HK-2 (cell line): ENCODE data around the gene CROCC.

Experiments used
- DNase-seq: peaks from one replicate; pipeline ENCODE4 v3.0.0-alpha.2; 2018; ENCODE audit not compliant: unreplicated experiment

CROCC gene

DNA sequence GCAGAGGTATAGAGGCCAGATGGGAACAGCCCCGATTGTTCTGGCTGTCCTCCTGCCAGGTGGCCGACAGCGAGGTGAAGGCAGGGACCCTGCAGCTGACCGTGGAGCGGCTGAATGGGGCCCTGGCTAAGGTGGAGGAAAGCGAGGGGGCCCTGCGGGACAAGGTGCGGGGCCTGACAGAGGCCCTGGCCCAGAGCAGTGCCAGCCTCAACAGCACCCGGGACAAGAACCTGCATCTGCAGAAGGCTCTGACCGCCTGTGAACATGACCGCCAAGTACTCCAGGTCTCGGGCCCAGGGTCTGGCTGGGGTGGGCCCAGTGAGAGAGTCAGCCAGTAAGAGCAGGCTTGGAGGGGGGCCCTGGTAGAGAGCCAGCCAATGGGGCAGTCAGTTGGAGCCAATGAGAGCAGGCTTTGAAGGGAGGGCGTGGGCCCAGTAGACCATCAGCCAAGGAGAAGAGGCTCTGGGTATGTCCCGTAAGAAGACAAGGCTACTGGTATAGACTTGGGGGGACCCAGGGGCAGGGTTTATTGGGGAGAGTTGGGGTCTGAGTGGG lies 47.4 kb downstream of the CROCC start:
- DNase-seq: no peak

DNA sequence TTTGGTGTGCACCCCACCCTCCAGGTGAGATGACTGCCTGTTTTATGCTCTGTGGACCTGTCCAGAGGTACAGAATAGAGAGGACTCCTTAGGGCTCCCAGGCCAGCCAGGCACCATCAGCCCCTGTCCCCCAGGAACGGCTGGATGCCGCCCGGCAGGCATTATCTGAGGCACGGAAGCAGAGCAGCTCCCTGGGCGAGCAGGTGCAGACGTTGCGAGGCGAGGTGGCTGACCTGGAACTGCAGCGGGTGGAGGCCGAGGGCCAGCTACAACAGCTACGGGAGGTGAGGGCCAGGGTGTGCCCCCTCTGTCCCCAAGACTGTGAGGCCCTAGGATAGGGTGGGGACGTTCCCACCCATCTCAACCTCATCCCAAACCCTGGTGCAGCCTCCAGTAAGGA lies 47.9 kb downstream of the CROCC start:
- DNase-seq: no peak

DNA sequence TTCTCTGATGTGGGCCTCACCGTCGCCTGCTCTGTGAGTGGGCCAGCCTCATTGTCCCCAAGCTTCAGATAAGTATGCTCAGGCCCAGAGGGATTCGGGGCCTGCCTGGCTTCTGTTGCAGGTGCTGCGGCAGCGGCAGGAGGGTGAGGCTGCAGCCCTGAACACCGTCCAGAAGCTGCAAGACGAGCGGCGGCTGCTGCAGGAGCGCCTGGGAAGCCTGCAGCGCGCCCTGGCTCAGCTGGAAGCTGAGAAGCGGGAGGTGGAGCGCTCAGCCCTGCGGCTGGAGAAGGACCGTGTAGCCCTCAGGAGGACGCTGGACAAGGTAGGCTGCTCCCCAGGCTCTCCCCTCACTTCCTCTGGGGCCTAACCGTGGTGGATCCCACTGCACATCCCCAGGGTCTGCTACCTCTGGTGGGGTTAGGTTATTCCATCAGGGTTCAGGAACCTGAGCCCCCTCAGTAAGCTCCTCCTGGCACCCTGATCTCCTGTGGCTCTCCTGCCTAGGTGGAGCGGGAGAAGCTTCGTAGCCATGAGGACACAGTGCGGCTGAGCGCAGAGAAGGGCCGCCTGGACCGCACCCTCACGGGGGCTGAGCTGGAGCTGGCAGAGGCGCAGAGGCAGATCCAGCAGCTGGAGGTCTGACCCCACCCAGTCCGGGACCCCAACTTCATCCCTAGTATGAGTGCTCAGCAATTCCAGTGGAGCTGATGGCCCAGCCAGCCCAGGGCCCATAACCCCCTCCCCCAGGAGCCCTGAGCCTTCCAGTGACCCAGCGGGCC lies 48.6 kb downstream of the CROCC start:
- DNase-seq: no peak

DNA sequence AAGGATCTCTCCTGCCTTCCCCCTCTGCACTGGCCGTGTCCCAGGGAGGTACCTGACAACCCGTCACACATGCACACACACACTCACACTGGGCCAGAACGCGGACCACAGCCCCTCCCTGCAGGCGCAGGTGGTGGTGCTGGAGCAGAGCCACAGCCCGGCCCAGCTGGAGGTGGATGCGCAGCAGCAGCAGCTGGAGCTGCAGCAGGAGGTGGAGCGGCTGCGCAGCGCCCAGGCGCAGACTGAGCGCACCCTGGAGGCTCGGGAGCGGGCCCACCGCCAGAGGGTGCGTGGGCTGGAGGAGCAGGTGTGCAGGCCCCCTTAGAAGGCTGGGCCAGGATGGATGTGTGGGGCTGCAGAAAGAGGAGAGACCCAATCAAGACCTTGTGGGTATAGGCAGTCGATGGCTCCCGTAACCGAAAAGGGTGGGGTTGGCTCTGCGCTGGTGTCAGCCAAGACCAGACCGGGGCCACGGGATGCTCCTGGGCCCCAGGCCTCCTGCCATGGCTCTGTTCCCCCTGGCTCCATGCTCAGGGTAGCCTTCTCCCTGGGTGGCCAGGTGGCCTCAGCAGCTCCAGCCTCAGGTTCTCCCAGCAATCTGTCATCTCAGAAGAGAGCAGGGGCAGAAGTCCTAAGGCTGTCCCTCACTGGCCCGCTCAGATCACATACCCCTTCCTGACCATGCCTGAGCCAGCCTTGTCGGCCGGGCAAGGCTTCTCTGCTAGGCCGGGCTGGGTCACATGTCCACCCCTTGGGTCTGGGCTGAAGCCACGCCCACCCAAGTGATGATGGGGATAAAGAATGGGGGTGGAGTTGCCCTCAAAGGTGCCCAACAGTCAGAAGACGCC lies 49.8 kb downstream of the CROCC start:
- peak; percentile 71 for DNase-seq

DNA sequence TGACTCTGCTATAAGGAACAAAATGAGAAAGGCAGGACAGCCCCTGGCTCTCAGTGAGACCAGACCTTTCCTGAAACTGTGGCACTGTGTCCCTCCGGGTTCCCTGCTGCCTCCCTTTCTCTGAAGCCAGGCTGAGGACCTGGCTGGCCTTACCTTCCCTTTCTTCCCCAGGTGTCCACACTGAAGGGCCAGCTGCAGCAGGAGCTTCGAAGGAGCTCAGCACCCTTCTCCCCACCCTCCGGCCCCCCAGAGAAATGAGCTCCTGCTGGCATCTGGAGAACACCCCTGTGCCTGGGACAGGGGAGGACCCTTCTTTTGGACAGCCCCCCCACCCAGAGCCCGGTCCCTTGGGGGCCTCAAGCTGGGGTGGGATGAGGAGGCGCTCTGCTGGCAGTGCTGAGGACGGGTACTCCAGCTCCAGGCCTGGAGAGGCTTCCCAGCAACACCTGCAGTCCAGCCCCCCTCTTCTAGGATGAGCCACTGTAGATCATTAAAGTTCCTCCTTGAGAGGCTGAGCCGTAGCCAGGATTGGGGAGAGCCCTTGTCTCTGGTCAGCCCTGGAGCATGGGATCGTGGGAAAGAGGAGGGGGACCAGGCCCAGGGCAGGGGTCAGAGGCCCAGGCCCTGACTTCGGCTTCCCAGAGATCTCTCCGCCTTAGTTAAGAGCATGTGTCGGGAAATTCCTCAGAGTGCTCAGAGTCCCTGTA lies 50.6 kb downstream of the CROCC start:
- no peak for DNase-seq

DNA sequence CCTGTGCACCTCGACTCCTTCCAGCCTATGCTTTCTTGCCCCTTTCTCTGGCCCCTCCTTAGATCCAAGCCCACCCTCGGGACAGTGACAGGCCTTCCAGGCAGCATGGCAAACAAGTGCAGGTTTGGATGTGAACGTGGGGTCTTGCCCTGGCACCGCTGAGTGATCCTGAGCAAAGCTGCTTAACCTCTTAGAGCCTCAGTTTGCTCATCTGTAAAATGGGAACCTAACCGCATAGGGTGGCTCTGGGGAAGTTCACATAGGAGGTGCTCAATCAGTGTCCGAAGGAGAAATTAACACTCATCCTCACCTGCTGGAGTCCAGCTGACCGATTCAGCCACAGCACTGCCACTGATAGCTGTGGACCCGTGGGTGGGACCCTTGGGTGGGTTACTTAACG lies 51.5 kb downstream of the CROCC start:
- DNase-seq: no peak

DNA sequence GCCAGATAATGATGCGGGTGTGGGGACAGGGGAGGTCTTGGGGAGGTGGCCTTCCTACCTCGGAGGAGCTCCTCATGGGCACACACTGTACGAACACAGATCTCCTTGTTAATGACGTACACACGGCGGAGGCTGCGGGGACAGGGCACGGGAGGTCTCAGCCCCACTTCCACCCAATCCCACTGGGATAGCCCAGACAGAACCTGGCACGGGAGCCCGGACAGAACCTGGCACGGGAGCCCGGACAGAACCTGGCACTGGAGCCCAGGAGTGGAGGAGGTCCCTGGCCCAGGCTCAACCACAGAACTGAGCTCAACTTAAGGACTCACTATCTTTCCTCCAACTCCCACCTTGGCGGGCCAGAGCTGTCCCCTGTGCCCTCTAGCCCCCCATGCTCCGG lies 53.5 kb downstream of the CROCC start:
- DNase-seq: no peak

DNA sequence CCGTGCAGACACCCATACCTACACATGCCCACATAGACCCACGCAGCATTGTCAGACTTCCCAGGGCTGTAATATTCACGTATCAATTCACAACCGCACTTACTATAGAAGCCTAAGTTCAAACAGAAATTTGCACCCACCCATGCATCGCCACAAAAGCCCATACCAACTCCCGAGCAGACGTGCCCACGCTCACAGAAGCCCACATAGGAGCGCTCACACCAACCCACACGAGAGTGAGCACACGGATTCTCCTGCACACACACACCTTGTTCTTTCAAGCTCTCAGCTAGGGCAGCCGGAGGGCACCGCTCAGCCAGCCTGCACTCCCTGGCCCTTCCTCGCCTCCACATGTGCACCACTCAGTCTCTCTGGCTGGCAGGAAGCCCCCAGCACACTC lies 54.1 kb downstream of the CROCC start:
- DNase-seq: no peak

DNA sequence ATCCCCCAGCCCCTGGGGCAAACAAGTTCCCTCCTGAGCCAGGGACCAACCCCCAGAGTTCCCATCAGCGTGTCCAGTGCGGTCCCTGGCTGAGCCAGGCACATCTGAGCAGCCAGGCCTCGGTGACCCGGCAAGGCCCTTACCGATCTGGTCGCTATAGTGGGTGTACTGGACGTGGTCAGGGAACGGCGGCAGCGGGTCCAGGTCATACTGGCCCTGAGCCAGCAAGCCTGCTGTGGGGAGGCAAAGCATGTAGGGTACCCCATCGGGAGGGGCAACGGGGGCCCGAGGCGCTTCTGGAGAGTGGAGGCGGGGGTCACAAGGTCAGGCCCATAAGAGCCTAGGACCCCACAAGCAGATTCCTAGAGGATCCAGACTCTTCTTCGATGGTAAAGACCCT lies 55.2 kb downstream of the CROCC start:
- no peak for DNase-seq

DNA sequence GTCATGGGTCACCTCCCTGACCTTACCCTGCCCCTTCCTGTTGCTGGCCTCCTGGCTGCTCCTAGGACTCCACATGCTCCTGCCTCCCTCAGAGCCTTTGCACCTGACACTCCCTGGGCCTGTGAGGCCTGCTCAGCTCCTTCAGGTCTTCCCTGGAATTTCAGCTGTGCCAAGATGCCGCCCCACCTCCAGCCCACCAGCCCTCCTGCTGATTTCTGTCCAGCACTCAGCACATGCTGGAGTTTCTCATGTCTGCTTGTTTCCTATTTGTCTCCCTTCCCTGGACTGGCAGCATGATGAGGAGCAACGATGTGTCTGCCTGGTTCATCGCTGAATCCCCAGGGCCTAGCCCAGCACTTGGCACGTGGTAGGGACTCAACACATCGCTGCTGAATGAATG lies 55.6 kb downstream of the CROCC start:
- no peak for DNase-seq

DNA sequence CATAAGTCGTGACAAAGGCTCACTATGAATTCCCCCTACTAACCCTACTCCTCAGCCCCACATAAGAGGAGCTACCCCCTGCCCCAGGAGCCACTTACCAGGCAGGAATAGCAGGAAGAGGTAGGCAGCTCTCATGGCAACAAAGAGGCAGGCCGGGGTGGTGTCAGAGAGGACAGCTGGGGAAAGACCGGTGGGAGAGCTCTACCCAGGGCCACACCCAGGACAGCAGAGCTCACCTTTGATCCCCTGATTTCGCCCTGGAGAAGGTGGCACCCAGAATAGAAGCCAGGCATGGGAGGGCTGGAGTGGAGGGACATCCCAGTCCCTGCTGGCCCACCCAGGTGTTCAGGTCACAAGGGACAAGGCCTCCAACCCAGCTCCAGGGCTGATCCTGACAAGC lies 56.4 kb downstream of the CROCC start:
- DNase-seq: no peak

DNA sequence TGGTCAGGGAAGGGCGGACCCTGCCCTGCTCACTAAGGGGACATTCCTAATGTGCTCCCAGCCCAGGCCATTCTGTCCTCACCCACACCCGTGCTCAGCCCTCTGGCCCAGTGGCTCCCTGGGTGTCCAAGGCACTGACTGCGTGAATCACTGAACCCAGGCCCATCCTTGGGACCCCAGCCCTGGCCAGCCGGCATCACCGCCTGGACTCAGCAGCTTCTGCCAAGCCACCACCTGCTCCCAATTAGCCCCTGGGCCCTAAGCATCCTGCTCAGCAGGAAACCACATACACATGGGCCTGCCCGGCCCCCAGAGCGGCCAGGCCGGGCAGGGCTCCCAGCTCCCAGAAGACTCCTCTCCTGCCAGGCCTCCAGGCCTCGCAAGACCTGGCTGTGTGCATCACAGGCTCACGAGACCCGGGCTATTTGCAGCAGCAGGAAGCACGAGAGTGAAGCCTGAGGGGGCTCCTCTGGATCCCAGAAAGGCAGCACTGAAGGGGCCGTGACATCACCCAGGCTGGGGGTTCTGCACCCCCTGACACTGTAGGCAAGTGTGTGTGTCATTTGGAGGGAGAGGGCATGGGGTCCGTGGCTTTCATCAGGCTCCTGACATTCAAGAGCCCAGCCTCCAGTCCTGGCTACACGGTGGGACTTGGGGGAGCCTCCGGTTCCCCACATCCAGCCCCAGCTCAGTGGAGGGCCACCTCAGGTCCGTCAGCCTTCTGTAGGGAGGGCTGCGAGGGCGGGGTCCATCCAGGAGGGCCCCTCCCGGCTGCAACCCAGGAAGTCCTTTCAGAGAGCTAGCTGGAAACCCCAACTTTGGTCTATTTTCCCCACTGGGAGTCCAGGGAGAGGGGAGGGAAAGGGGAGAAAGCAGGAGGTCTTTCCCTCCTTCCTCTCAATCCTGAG lies 57.1 kb downstream of the CROCC start:
- no peak for DNase-seq

DNA sequence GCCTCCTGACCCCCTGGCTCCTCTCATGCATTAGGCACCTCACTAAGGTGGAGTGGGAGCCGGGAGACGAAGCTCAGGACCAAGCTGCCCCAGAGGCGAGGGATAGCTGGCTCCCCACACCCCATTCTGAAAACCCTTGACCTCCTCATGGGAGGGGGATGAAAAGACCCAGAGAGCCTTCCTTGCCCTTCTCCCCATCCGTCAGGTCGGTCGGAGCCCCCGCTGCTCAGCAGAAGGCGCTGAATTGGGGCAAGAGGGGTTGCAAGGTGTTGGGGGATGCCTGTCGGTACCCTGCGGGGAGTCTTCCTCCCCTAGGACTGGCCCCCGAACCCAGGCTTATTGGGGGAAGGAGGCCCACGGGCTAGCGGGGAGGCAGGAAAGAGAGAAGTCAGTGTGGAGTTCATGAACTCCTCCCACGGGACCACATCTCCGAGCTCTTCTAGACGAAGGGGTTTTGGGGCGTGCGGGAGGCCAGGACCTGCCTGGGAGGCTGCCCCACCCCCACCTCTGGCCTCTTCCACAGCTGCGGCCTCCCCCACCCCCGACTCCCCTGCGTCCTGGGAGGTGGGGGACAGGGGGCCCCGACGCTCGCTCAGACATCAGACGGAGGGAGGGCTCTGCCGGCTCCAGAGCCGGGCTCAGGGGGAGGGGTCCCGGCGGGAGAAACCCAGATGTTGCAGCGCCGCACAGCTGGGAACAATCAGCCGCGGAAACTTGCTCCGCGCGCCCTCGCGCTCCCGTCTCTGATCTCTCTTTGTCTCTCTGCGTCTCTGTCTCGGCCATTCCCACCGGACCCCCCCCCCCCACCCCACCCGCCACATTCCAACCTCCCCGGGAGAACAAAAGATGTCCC lies 58.0 kb downstream of the CROCC start:
- peak; percentile 31 for DNase-seq

DNA sequence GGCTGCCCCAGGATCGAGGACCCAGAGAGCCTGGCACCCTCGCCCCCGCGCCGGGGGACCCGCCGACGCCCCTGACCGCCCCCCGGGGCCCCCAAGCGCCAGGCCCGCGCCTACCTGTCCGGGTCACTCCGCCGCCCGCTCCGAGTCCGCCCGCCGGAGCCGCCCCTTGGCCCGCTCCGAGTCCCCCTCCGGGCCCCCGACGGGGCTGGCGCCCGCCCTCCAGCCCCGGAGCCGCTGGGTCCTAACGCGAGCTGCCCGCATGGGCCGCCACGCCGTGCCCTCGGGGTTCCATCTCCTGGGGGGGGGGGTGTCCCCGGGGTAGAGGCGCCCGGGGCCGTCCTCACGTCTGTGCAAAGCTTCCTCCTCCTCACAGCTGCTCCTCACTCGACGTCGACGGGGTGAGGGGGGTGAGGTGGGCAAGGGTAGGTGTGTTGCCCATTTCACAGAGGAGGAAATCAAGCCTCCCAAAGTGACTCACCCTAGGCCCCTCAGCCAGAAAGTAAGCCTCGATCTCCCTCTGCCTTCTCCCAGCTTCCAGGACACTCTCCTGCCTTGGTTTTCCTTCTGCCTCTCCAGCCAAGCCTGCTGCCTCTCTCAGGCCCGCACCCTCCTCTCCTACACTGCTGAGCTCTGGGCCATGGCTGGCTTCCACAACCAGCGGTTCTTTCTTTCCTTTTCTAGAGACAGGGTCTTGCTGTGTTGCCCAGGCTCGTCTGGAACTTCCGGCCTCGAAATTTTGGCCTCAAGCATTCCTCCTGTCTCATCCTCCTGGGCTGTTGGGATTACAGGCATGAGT lies 58.9 kb downstream of the CROCC start, which contains the start of gene MFAP2:
TSS of gene MFAP2 (minus strand) at position 148 of the 796 bp plus-strand sequence. CDS start 2,347 bp downstream, outside the sequence.
- peak; percentile 49 for DNase-seq

DNA sequence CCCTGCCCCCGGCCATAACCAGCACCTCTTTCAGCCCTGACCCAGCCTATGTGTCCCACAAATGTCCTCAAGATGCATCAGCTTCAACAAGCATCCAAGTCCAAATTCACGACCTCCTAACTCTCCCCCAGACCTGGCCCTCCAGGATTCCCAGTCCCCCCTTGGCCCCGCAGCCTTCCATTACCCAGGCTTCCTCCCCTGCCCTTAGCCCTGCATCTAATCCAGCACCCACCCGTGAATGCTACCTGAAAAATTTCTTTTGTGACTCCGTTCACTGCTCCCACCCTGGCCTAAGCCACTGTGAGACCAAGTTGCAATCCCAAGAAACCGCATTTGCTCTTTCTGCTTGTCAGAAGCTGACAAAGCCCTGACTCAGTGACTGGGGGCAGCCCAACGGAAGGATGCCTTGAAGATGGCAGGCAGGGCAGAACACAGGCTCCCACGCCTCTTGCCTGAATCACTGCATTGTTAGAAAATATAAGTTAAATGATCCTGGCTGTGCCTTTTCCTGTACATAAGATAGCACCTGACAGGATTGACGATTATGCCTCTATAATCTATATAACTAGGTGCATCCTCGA lies 59.6 kb downstream of the CROCC start:
- DNase-seq: peak; percentile 65

DNA sequence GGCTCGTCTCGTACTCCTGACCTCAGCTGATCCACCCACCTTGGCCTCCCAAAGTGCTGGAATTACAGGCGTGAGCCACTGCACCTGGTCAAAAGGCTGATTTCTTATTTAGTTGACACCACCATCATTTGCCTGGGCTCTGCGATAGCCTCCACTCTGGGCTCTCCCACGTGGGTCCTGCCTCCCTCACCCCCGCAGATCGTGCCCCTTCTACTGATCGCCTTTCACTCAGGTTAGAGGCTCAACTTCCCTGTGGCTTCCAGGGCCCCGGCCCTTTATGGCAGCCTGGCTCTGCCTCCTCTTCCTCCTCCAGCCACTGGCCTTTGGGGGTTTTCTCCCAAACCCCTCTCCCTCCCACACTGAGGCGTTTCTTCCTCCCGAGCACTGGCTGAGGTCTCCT lies 61.2 kb downstream of the CROCC start:
- no peak for DNase-seq

DNA sequence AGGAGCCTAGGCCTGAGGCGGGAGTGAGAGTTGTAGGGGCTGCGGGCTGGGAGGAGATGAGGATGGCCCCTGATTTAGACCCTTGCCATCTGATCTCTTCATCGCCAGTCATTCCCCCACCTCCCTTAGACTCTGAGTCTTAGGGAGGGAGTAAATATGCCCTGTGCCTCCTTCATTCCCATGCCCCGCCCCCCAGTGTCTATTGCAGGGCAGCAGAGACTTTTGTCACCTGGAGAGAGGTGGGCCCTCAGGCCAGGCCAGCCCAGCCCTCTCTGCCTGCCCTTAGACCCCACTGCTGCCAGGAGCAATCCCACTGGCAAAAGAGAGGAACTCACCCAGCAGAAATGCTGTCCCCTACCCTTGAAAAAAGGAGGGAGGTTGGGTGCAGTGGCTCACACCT lies 61.9 kb downstream of the CROCC start:
- no peak for DNase-seq

DNA sequence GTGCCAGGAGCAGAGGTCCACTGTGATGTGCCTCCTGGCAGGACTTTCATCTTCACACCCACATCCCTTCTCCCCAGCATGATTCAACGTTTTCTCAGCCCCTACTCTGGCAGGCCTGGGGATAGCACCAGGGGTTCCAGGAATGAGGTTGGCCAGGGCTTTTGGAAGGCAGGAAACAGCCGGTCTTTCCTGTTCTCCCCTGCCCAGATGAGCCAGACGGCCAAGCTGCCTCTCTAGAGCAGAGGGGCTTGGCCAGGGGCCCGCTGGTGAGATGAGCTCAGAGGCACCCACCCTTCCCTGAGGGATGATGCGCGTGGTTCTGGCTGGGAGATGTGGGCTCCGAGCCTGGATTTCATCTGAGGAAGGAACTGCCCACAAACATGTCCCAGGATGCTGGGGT lies 63.0 kb downstream of the CROCC start:
- DNase-seq: no peak

DNA sequence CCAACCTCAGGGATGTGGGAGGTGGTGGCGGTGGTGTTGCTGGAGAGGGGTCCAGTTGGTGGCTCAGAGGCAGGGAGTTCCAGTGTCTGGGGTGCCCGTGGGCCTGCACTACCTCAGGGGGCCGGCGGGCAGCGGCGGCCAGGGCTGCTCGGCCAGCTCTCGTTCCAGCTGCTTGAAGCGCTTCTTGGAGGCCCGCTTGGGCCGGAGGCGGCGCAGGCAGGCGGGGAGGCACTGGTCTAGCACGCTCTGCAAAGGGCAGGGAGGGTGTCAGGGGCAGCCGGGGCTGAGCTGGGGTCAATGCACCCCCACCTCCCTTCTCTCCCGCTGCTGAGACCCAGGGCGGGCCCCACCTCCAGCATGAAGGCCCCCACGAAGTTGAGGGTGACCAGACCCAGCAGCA lies 64.4 kb downstream of the CROCC start:
- DNase-seq: no peak
